CD4-positive, CD25-positive, alpha-beta regulatory T cell (primary cell): ENCODE results near the gene LCP2. TPM values are rescaled to one million over a fixed set of nuclear protein-coding genes. Genes with fewer than 3 reads are reported as not detected.

ENCODE experiments used
- ATAC-seq, 2 donors: fragments of 150-1000 bp; cut with Tn5 transposase; one replicate each; pipeline ENCODE4 v1.10.0; 2021; ENCODE audit warnings: low read depth in 2 of 2, moderate number of reproducible peaks in 2 of 2, moderate library complexity in 1 of 2
- DNase-seq, 3 donors: peaks; one replicate each; pipeline versions ENCODE4 v3.0.0 to v3.0.0-alpha.2; 2012 to 2022; ENCODE audit warnings: mixed read lengths in 1 of 3
- H3K27ac ChIP-seq: one replicate; pipeline ENCODE4 v1.7.0; 2013; ENCODE audit warnings: mild to moderate bottlenecking, low read length; ENCODE audit not compliant: insufficient read depth, poor library complexity, severe bottlenecking
- H3K27me3 ChIP-seq: one replicate; pipeline ENCODE4 v1.7.0; 2013; ENCODE audit warnings: low read length; ENCODE audit not compliant: control insufficient read depth, insufficient read depth
- H3K36me3 ChIP-seq: one replicate; pipeline ENCODE4 v1.7.0; 2013; ENCODE audit warnings: mild to moderate bottlenecking, low read length, moderate library complexity; ENCODE audit not compliant: control insufficient read depth, insufficient read depth
- H3K4me1 ChIP-seq: 2 replicates; pipeline ENCODE4 v1.7.0; 2013; ENCODE audit warnings: mild to moderate bottlenecking, low read length; ENCODE audit not compliant: insufficient read depth, control insufficient read depth, poor library complexity, severe bottlenecking
- H3K4me3 ChIP-seq: one replicate; pipeline ENCODE4 v1.7.0; 2013; ENCODE audit warnings: low read depth, mild to moderate bottlenecking, low read length, moderate library complexity
- H3K9me3 ChIP-seq, 2 experiments: 1 replicate in 1 of 2; 2 replicates in 1 of 2; pipeline ENCODE4 v1.7.0; 2013; ENCODE audit warnings: low read length in 2 of 2, mild to moderate bottlenecking in 1 of 2, moderate library complexity in 1 of 2; ENCODE audit not compliant: control insufficient read depth in 2 of 2
- H3K27ac Mint-ChIP-seq, 3 donors: one replicate each; pipeline ENCODE4 v1.8.0; 2020 to 2022; ENCODE audit warnings: mild to moderate bottlenecking in 3 of 3, mixed read lengths in 3 of 3, moderate library complexity in 2 of 3
- H3K27me3 Mint-ChIP-seq: one replicate; pipeline ENCODE4 v1.8.0; 2022; ENCODE audit warnings: mild to moderate bottlenecking, mixed read lengths
- H3K36me3 Mint-ChIP-seq: one replicate; pipeline ENCODE4 v1.8.0; 2020; ENCODE audit warnings: mixed read lengths
- H3K4me1 Mint-ChIP-seq, 4 donors: one replicate each; pipeline ENCODE4 v1.8.0; 2020 to 2022; ENCODE audit warnings: mixed read lengths in 4 of 4, mild to moderate bottlenecking in 1 of 4
- H3K4me3 Mint-ChIP-seq, 4 donors: one replicate each; pipeline ENCODE4 v1.8.0; 2020 to 2022; ENCODE audit warnings: mild to moderate bottlenecking in 4 of 4, mixed read lengths in 4 of 4, moderate library complexity in 3 of 4
- H3K9me3 Mint-ChIP-seq, 7 donors: one replicate each; pipeline ENCODE4 v1.8.0; 2020 to 2022; ENCODE audit warnings: mixed read lengths in 7 of 7, mild to moderate bottlenecking in 3 of 7, moderate library complexity in 2 of 7
- polyA plus RNA-seq, 4 donors: library from polyadenylated mRNA; unstranded; fragments of 300-500 nt; fragmentation: Illumina TruSeq; gene quantifications; one replicate each; pipeline ENCODE4 v1.2.3, GENCODE V29; 2021
- total RNA-seq: library from RNA; stranded (reverse); gene quantifications from one replicate; pipeline ENCODE4 v1.2.3, GENCODE V29; 2022

Gene LCP2
- total and polyA plus RNA-seq, 5 donors from 2014 or later = 164 to 351 (median 197) TPM

DNA sequence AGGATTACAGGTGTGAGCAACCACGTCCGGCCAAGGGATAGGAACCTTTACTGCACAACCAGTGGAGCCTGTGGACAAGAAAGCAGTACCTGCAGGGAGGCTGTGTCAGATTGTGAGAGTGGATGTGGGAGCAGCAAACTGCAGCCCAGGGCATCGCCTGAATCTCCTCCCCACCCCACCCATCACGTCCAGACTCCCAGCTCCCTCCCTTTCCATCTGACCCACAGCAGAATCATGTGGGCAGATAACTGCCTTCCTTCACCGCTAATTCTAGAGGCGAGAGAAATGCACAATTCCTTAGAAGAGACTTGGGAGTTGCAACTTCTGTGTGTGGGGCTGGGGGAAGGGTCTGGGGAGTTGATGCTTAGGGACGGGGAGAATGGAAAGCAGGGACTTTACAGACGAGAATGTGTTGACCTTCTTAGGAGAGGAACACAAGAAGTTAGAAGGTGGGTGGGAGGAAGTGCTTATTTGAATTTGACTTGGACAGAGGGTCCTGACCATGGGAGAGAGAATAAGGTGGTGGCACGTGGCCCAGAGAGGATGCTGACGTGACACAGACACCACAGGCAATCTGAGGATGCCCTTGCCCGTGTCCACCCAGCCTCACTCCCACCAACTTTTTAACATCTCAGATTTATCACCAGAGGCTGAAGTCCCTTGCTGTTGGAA lies 4.5 kb upstream of the LCP2 start:
- Histone ChIP-seq H3K27me3 (no peaks in the 10 kb centered on the region), H3K9me3 (no peaks in the 10 kb centered on the region), H3K4me1 (peaks cover 68% of the 10 kb centered on the region), H3K36me3 (no peaks in the 10 kb centered on the region), H3K27ac (peak overlapping the region; percentile 81), H3K4me3 (peak overlapping the region; percentile 71)
- Mint-ChIP-seq H3K27me3 (no peaks in the 10 kb centered on the region), H3K4me1 (peaks cover 5 to 89% (median 53%) of the 10 kb centered on the region in 4 donors), H3K36me3 (peaks cover 6% of the 10 kb centered on the region), H3K27ac (peak overlapping the region; percentile 86 to 95 (median 95)), H3K9me3 (no peaks in the 10 kb centered on the region), H3K4me3 (peak overlapping the region; percentile 33 to 91 (median 86))
- peak in 1 of 3 donors; percentile 13 for DNase-seq
- no peak for ATAC-seq

DNA sequence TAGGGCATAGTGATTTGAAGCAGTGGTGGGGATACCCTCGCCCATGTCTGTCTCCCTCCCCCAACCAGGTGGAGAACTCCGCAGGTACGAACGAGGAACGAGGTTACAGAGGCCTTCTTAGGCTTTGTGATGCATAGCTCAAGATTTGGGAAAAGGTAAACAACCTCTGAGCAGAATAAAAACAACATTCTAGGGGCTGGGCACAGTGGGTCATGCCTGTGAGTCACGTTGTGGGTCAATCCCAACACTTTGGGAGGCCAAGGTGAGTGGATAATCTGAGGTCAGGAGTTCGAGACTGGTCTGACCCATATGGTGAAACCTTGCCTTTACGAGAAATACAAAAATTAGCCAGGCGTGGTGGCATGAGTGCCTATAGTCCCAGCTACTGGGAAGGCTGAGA lies 3.6 kb upstream of the LCP2 start:
- DNase-seq (no peak), ATAC-seq (no peak)
- Mint-ChIP-seq H3K27me3 (no peaks in the 10 kb centered on the region), H3K27ac (peak overlapping the region; percentile 71 to 96 (median 77)), H3K4me3 (peak overlapping the region in 2 of 4 donors; percentile 36 to 82), H3K4me1 (peaks cover 5 to 80% (median 47%) of the 10 kb centered on the region in 4 donors), H3K9me3 (no peaks in the 10 kb centered on the region), H3K36me3 (peaks cover 15% of the 10 kb centered on the region)
- H3K4me3 ChIP-seq = no peak overlapping the region
- H3K27ac ChIP-seq = no peak overlapping the region
- H3K9me3 ChIP-seq = no peaks in the 10 kb centered on the region
- H3K27me3 ChIP-seq = no peaks in the 10 kb centered on the region
- H3K4me1 ChIP-seq = peaks cover 68% of the 10 kb centered on the region
- H3K36me3 ChIP-seq = no peaks in the 10 kb centered on the region

DNA sequence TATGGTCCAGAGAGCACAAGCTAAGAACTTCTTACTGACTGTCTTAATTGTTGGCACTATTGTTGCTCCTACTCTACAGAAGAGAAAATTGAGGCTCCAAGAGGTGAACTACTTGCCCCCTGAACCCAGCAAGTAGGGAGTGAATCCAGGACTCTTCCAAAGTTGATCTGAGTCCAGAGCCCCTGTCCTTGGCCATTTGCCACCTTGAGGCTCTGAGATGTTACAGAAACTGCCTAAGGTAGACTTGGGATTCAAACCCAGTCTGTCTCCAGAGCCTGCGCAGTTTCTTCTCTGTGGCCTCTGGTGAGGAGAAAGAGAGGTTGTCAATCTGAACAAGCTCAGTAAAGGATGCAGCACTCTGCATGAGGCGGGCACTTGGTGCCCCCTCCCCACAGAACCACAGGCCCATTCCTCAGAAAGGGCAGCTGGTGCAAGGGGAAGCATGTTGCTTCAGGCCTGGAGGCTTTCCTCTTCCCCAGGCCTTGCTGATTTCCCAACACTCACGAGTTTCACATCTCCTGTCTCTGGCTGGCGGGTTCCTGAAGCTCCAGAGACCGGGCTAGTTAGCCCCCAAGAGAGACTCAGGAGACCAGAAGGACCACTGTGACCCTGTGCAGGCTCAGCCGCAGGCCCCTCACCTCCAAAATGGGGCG lies 2.9 kb upstream of the LCP2 start:
- Histone ChIP-seq H3K4me1 (peaks cover 72% of the 10 kb centered on the region), H3K9me3 (no peaks in the 10 kb centered on the region), H3K27me3 (no peaks in the 10 kb centered on the region), H3K4me3 (no peak overlapping the region), H3K36me3 (no peaks in the 10 kb centered on the region), H3K27ac (no peak overlapping the region)
- ATAC-seq (no peak), DNase-seq (no peak)
- Mint-ChIP-seq H3K9me3 (no peaks in the 10 kb centered on the region), H3K27me3 (no peaks in the 10 kb centered on the region), H3K4me3 (peak overlapping the region; percentile 9 to 59 (median 31)), H3K36me3 (peaks cover 20% of the 10 kb centered on the region), H3K4me1 (peaks cover 5 to 74% (median 45%) of the 10 kb centered on the region in 4 donors), H3K27ac (peak overlapping the region; percentile 80 to 98 (median 96))

DNA sequence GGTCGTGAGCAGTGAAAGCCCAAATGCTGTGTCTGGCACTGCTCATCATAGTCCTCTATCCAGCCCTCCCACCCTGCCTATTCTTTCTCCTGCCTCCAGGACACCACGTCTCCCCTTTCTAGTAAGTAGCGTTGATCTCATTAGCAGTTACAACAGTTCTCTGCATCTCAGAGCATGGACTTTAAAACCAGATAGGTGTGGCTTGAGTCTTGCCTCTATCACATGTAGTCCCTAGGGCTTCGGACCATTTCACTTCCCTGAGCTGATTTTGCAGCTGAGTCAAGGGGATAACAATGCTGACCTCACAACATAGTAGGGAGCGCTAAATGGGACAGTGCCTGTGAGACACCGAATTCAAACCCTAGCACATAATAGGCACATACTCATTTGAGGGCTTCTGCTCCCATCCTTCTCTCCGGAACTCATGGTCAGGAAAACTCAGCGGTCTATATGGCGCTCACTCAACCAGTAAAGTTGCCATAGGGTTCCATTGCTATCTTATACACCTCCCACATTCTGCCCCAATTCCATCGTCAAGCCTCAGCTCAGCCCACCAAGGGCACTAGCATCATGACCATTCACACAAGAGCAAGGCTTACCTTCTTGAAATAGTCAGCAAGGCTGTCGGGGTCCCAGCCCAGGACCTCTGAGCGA lies 515 bp downstream of the LCP2 start:
- ATAC-seq = peak; percentile 9 to 16
- H3K36me3 Mint-ChIP-seq = peaks cover 53% of the 10 kb centered on the region
- peak in 1 of 3 donors; percentile 50 for DNase-seq
- Histone ChIP-seq H3K27me3 (no peaks in the 10 kb centered on the region), H3K4me3 (peak overlapping the region; percentile 99), H3K9me3 (no peaks in the 10 kb centered on the region), H3K4me1 (peaks cover 80% of the 10 kb centered on the region), H3K36me3 (peaks cover 19% of the 10 kb centered on the region), H3K27ac (peak overlapping the region; percentile 83)
- H3K27me3 Mint-ChIP-seq = no peaks in the 10 kb centered on the region
- peak overlapping the region; percentile 97 to 99 (median 99) for H3K4me3 Mint-ChIP-seq
- H3K27ac Mint-ChIP-seq = peak overlapping the region; percentile 98
- no peaks in the 10 kb centered on the region for H3K9me3 Mint-ChIP-seq
- H3K4me1 Mint-ChIP-seq = peaks cover 10 to 73% (median 48%) of the 10 kb centered on the region in 4 donors

DNA sequence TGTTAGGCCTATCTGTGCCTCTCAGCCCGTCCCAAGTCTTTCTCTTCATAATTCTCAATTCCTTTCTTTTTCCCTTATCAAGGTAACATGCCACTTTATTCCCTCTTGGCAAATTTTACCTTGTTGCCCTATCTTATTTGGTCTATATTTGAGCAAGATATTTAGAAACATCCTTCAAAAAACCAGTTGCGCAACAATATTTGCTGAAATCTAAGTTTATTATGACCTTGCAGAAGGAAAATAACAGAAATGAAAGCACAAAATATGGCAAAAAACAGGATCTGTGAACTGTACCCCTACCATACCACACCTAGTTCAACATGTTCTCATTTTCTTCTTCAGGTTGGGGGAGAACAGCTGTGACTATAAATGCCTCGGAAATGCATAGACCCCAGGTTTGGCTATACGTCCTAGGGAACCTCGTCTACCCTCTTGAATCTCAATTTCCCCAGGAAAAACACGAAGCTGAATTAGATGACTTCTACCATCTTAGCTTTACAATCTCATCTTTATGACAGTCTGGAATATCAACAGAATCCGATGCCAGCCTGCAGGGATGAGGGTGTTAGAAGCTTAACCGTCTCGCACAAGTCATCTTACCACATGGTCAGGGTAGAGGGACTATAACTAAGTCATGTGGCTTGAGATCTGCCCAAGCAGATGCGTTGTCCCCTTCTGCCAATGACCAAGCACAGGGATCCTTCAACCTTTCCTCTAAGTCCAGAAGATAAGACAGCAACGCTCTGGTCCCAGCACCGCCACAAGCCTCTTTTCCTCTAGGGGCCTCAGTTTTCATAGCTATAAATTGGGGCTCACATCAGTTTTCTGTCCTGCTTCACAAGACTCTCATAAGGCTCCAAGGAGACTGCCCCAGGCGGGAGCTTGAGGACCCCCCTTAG lies 1.3 kb downstream of the LCP2 start:
- no peaks in the 10 kb centered on the region for H3K9me3 Mint-ChIP-seq
- peaks cover 59% of the 10 kb centered on the region for H3K36me3 Mint-ChIP-seq
- Histone ChIP-seq H3K27me3 (no peaks in the 10 kb centered on the region), H3K9me3 (no peaks in the 10 kb centered on the region), H3K36me3 (peaks cover 27% of the 10 kb centered on the region), H3K27ac (peak overlapping the region; percentile 83), H3K4me1 (peaks cover 80% of the 10 kb centered on the region), H3K4me3 (peak overlapping the region; percentile 99)
- no peaks in the 10 kb centered on the region for H3K27me3 Mint-ChIP-seq
- H3K27ac Mint-ChIP-seq = peak overlapping the region; percentile 98
- ATAC-seq = no peak
- peaks cover 13 to 73% (median 54%) of the 10 kb centered on the region in 4 donors for H3K4me1 Mint-ChIP-seq
- H3K4me3 Mint-ChIP-seq = peak overlapping the region; percentile 97 to 99 (median 99)
- DNase-seq = no peak

DNA sequence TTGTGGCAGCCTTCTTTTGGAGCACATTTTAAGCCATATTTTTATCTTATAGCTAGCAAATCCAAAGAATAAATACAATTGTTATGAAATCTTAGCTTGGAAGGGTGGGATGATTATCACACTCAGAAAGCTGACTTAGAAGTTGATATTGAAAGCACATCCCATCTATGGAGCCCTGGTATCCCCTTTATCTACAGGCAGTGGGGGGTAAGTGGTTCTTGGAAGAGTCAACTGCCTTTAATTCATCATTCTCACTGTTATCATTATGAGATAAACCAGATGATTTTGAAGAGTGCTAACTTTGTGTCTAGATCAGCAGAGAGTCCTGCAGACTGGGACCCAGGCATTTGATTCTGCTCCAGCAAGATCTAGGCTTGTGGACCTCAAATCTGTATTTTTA lies 3.0 kb downstream of the LCP2 start:
- Mint-ChIP-seq H3K4me1 (peaks cover 21 to 74% (median 56%) of the 10 kb centered on the region in 4 donors), H3K36me3 (peaks cover 76% of the 10 kb centered on the region), H3K27ac (peak overlapping the region; percentile 95 to 98 (median 98)), H3K27me3 (no peaks in the 10 kb centered on the region), H3K4me3 (peak overlapping the region; percentile 97 to 99 (median 99)), H3K9me3 (no peaks in the 10 kb centered on the region)
- H3K9me3 ChIP-seq = no peaks in the 10 kb centered on the region
- DNase-seq (no peak), ATAC-seq (no peak)
- peak overlapping the region; percentile 99 for H3K4me3 ChIP-seq
- H3K27ac ChIP-seq = peak overlapping the region; percentile 83
- peaks cover 42% of the 10 kb centered on the region for H3K36me3 ChIP-seq
- H3K4me1 ChIP-seq = peaks cover 81% of the 10 kb centered on the region
- H3K27me3 ChIP-seq = no peaks in the 10 kb centered on the region

DNA sequence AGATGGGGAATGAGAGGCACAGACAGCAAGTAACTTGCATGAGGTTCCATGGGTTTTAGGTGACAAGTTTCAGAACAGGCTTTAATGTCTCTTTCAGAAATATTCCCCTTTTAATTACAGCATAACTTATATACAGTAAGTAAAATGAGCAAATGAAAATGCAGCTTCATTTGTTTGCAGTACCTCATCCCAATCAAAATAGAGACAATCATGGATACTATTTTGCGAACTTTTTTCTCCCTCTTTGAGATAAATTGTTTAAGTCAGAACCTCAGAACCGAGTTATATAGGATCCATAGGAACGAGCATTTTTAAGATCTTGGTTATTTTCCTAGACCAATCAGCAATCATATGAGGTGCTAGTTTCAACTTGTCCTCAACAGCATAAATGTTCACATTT lies 3.5 kb downstream of the LCP2 start:
- peaks cover 81% of the 10 kb centered on the region for H3K4me1 ChIP-seq
- ATAC-seq (no peak), DNase-seq (no peak)
- Mint-ChIP-seq H3K27ac (peak overlapping the region; percentile 95 to 98 (median 98)), H3K9me3 (no peaks in the 10 kb centered on the region), H3K4me3 (peak overlapping the region; percentile 97 to 99 (median 99)), H3K4me1 (peaks cover 26 to 74% (median 59%) of the 10 kb centered on the region in 4 donors), H3K36me3 (peaks cover 81% of the 10 kb centered on the region), H3K27me3 (no peaks in the 10 kb centered on the region)
- peaks cover 46% of the 10 kb centered on the region for H3K36me3 ChIP-seq
- no peaks in the 10 kb centered on the region for H3K9me3 ChIP-seq
- no peaks in the 10 kb centered on the region for H3K27me3 ChIP-seq
- H3K27ac ChIP-seq = peak overlapping the region; percentile 83
- H3K4me3 ChIP-seq = peak overlapping the region; percentile 99
